Ovary (tissue), 3 donors: ENCODE measurements around the gene RANBP10.

Source experiments
- EP300 ChIP-seq: sonication (generic); formaldehyde crosslinking; IDR thresholded peaks from one replicate; pipeline ENCODE4 v1.6.1; 2017; ENCODE audit warnings: antibody characterized with exemption
- POLR2A ChIP-seq: fragments of 450-650 bp; IDR thresholded peaks from one replicate; pipeline ENCODE4 v1.6.1; 2017; ENCODE audit warnings: antibody characterized with exemption, mild to moderate bottlenecking, moderate library complexity
- TF ChIP-seq, protein P1 (sequence below), 3 donors: fragments of 450-650 bp in 2 of 3; fragments of 200-600 bp in 1 of 3; IDR thresholded peaks; one replicate each; pipeline versions ENCODE4 v1.5.1 to v1.8.0; 2016 to 2022; ENCODE audit warnings: antibody characterized with exemption in 3 of 3, mild to moderate bottlenecking in 1 of 3
- donor health status: DM: no; HTN: no; CAD: no.

DNA sequence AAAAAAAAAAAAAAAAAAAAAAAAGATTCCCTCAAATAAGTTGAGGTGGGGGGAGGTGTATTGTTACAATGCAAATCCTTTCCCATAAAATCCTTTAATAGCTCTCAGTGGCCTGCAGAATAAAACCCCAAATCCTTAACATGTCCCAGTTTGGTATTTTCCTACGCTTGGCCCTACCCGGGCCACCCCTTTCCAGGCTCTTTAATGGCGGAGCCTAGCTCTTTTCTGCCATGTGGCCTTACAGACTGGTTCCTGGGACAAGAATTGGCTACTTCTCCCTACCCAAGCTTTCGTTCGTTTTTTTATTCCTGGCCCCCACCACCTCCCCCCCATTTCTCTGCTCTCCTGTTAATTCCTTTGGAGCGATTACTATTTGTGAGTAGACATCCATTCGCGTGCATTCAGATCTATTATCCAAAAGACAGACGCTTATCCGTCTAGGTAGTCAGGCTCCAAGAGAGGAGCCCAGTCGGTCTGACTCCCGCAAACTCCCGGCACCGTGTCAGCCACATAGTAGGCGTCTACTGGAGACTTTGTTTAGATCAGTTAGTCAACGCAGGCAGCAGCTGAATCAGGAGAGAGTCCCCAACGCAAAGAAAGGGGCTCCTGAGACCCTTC lies 34.9 kb upstream of the RANBP10 start:
- TF ChIP-seq POLR2A (no peak), EP300 (no peak)
- TF ChIP-seq, protein P1, sequence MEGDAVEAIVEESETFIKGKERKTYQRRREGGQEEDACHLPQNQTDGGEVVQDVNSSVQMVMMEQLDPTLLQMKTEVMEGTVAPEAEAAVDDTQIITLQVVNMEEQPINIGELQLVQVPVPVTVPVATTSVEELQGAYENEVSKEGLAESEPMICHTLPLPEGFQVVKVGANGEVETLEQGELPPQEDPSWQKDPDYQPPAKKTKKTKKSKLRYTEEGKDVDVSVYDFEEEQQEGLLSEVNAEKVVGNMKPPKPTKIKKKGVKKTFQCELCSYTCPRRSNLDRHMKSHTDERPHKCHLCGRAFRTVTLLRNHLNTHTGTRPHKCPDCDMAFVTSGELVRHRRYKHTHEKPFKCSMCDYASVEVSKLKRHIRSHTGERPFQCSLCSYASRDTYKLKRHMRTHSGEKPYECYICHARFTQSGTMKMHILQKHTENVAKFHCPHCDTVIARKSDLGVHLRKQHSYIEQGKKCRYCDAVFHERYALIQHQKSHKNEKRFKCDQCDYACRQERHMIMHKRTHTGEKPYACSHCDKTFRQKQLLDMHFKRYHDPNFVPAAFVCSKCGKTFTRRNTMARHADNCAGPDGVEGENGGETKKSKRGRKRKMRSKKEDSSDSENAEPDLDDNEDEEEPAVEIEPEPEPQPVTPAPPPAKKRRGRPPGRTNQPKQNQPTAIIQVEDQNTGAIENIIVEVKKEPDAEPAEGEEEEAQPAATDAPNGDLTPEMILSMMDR (IDR thresholded peaks at IDR 0.05) = no peak
